ENCODE data around the gene TACSTD2.
A peak's percentile ranks its signal among the peaks of the same experiment; 100 is the strongest.
"Not testable (repeated sequence)": the region's sequence is repeated elsewhere in the genome, so short reads cannot be mapped to it uniquely, and the experiment has no call there.

Gene TACSTD2

GRCh38 chr1:58586271-58586670, 9.2 kb upstream of the TACSTD2 start:
- no peak for DNase-seq

GRCh38 chr1:58585581-58586151, 8.6 kb upstream of the TACSTD2 start:
- DNase-seq = no peak

- DNase-seq = no peak
Measured at GRCh38 chr1:58585166-58585565, 8.1 kb upstream of the TACSTD2 start.

GRCh38 chr1:58584082-58584895, 7.2 kb upstream of the TACSTD2 start:
- DNase-seq = no peak

- DNase-seq = peak; percentile 56
Measured at GRCh38 chr1:58583496-58583895, 6.4 kb upstream of the TACSTD2 start.

GRCh38 chr1:58582143-58582542, 5.1 kb upstream of the TACSTD2 start:
- DNase-seq = not testable (repeated sequence)

GRCh38 chr1:58581641-58582040, 4.6 kb upstream of the TACSTD2 start:
- DNase-seq = no peak

- no peak for DNase-seq
Measured at GRCh38 chr1:58580186-58580585, 3.1 kb upstream of the TACSTD2 start.

GRCh38 chr1:58577654-58578030, 590 bp upstream of the TACSTD2 start:
- DNase-seq = no peak

- no peak for DNase-seq
Measured at GRCh38 chr1:58576325-58576726, 726 bp downstream of the TACSTD2 start.

- no peak for DNase-seq
Measured at GRCh38 chr1:58575551-58576324, 1.3 kb downstream of the TACSTD2 start.

- no peak for DNase-seq
Measured at GRCh38 chr1:58574816-58575215, 2.2 kb downstream of the TACSTD2 start.

- DNase-seq = no peak
Measured at GRCh38 chr1:58573705-58574591, 3.1 kb downstream of the TACSTD2 start.

GRCh38 chr1:58573138-58573537, 3.9 kb downstream of the TACSTD2 start:
- DNase-seq = no peak

- no peak for DNase-seq
Measured at GRCh38 chr1:58572690-58573089, 4.4 kb downstream of the TACSTD2 start.

- no peak for DNase-seq
Measured at GRCh38 chr1:58571616-58572015, 5.4 kb downstream of the TACSTD2 start.

GRCh38 chr1:58570817-58571216, 6.2 kb downstream of the TACSTD2 start:
- DNase-seq = no peak

- DNase-seq = no peak
Measured at GRCh38 chr1:58570094-58570493, 7.0 kb downstream of the TACSTD2 start.

- no peak for DNase-seq
Measured at GRCh38 chr1:58568911-58569310, 8.1 kb downstream of the TACSTD2 start.

- DNase-seq = no peak
Measured at GRCh38 chr1:58568271-58568860, 8.7 kb downstream of the TACSTD2 start.

- no peak for DNase-seq
Measured at GRCh38 chr1:58566339-58566738, 10.7 kb downstream of the TACSTD2 start.

- not testable (repeated sequence) for DNase-seq
Measured at GRCh38 chr1:58563715-58564114, 13.3 kb downstream of the TACSTD2 start.
